BLaER1 treated with 17β-estradiol and CSF1 and Interleukin-3, amounts not matched to agents 10 nM and 100 nM (cell line): Measurements from ENCODE around the gene UBE2M.
A peak's percentile ranks its signal among the peaks of the same experiment; 100 is the strongest.
"Not testable (repeated sequence)": the region's sequence is repeated elsewhere in the genome, so short reads cannot be mapped to it uniquely, and the experiment has no call there.

Experiments
- H3K27ac ChIP-seq, 11 experiments: shearing (Covaris generic); formaldehyde crosslinking; 2 replicates each; pipeline ENCODE4 v1.8.1; 2022
- H3K27me3 ChIP-seq, 11 experiments: shearing (Covaris generic); formaldehyde crosslinking; 2 replicates each; pipeline ENCODE4 v1.8.1; 2022
- H3K36me3 ChIP-seq, 11 experiments: shearing (Covaris generic); formaldehyde crosslinking; 2 replicates each; pipeline ENCODE4 v1.8.1; 2022
- H3K4me1 ChIP-seq, 10 experiments: shearing (Covaris generic); formaldehyde crosslinking; 2 replicates each; pipeline ENCODE4 v1.8.1; 2022
- H3K4me2 ChIP-seq, 11 experiments: shearing (Covaris generic); formaldehyde crosslinking; 2 replicates each; pipeline ENCODE4 v1.8.1; 2022
- H3K4me3 ChIP-seq, 10 experiments: shearing (Covaris generic); formaldehyde crosslinking; 2 replicates each; pipeline ENCODE4 v1.8.1; 2022
- H3K9ac ChIP-seq, 11 experiments: shearing (Covaris generic); formaldehyde crosslinking; 2 replicates each; pipeline ENCODE4 v1.8.1; 2022
- H3K9me3 ChIP-seq, 11 experiments: shearing (Covaris generic); formaldehyde crosslinking; replicated peaks in 1 of 11; 2 replicates each; pipeline ENCODE4 v1.8.1; 2022
- H4K20me1 ChIP-seq, 11 experiments: shearing (Covaris generic); formaldehyde crosslinking; 2 replicates each; pipeline ENCODE4 v1.8.1; 2022
- Cebpa-rat ChIP-seq, 11 experiments: shearing (Covaris generic); IDR thresholded peaks; 2 replicates each; pipeline ENCODE4 v1.8.1; 2022

The UBE2M gene

DNA sequence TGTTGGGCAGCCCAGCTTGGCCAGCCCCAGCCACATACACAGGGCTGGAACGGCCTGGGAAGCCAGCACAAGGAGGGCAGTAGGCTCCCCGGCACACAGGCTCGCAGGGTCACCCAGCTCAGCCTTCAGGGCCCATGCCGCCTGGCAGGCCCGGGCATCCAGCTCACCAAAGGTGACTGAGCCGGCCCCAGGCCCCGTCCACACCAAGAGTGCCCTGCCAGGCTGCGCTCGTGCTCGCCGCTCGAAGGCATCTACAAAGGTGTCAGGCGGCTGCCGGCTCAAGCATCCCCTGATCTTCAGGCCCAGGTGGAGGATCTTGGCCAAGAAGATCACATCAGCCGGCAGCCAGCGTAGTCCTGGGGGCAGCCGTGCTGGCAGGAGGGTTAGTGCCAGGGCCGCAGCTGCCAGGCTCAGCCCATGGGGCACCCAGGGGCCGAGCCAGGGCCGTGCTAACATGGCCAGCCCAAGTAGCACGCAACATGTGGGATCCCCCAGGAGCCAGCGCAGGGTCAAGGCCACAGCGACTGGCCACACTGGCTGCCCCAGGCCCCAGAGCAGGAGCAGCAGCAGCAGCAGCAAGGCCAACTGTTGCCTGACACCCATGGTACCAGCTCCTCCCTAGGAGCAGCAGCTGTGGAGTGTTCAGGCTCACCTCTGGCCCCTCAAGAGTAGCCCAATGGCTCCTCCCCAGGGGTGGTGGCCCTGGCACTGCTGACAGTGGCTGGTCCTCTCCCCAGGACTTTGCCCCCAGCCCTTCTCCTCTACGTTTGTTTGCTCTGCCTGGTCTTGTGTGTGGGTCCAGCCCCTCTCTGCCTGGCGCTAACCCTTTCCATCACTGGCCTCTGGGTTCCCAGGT, 46.8 kb downstream of the UBE2M start, which contains the start of gene SLC27A5:
SLC27A5 (minus strand) TSS at position 640 of the 856 bp plus-strand sequence; CDS start at position 603, 37 bp downstream.
- peak within 1 kb of the TSS in 3 of 11 experiments; percentile 30 to 75 (median 74); a peak in 2 of 22 replicates for H3K27ac ChIP-seq
- H3K4me1 ChIP-seq, result peaks cover 29 to 52% (median 46%) of the 10 kb centered on the region in 10 experiments
- no peak within 1 kb of the TSS for H3K4me3 ChIP-seq
- peaks cover 9 to 32% (median 15%) of the 10 kb centered on the region in 11 experiments for H3K36me3 ChIP-seq
- H4K20me1 ChIP-seq, result peaks cover 0 to 27% (median 11%) of the 10 kb centered on the region in 11 experiments; a peak in 13 of 22 replicates
- H3K4me2 ChIP-seq, result peak within 1 kb of the TSS in 3 of 11 experiments; percentile 4 to 78 (median 7); a peak in 3 of 22 replicates
- no peak for TF ChIP-seq Cebpa-rat (IDR thresholded peaks at IDR 0.05)
- peak within 1 kb of the TSS in 4 of 11 experiments; percentile 10 to 71 (median 38); a peak in 5 of 22 replicates for H3K9ac ChIP-seq
- H3K9me3 ChIP-seq, result peaks cover 22 to 29% (median 23%) of the 10 kb centered on the region in 11 experiments
- no peaks in the 10 kb centered on the region for H3K27me3 ChIP-seq

DNA sequence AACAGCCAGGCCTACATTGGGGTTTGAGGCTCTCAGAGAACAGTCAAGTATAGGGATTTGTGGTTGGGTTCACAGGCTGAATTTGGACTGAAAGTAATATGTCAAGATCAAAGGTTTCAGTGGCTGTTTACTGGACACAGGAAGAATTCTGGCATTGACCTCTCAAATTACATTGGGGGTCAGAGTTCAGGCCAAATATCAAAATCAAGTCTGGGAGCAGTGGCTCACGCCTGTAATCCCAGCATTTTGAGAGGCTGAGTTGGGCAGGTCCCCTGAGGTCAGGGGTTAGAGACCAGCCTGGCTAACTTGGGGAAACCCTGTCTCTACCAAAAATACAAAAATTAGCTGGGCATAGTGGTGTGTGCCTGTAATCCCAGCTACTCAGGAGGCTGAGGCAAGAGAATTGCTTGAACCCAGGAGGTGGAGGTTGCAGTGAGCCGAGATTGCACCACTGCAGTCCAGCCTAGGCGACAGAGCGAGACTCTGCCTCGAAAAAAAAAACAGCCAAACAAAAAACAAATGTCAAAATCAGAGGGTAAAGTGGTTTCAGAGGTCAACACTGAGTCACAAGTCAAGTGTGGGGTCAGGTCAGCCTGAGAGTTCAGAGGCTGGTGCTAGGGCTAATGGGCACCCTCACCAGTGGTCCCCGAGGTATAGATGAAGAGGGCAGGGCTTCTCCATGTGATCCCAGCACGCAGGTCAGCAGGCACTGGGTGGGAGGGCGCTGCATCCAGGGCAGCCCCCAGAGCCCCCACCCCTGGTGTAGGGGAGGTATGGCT, 48.1 kb downstream of the UBE2M start:
- H3K4me2 ChIP-seq, result peak overlapping the region in 9 of 11 experiments; percentile 8 to 78 (median 57); a peak in 16 of 22 replicates
- no peaks in the 10 kb centered on the region for H3K27me3 ChIP-seq
- peak overlapping the region in 6 of 11 experiments; percentile 10 to 57 (median 37); a peak in 6 of 22 replicates for H3K27ac ChIP-seq
- peak overlapping the region in 3 of 11 experiments; percentile 18 to 46 (median 27); a peak in 3 of 22 replicates for H3K9ac ChIP-seq
- H4K20me1 ChIP-seq, result peaks cover 0 to 16% (median under 1%) of the 10 kb centered on the region in 11 experiments; a peak in 12 of 22 replicates
- no peak overlapping the region for H3K4me3 ChIP-seq
- H3K4me1 ChIP-seq, result peaks cover 17 to 40% (median 35%) of the 10 kb centered on the region in 10 experiments
- H3K9me3 ChIP-seq, result peaks cover 27 to 43% (median 31%) of the 10 kb centered on the region in 11 experiments
- peak in 2 of 11 experiments; percentile 17 to 48; a peak in 2 of 22 replicates for TF ChIP-seq Cebpa-rat (IDR thresholded peaks at IDR 0.05)
- H3K36me3 ChIP-seq, result peaks cover 0 to 19% (median 2%) of the 10 kb centered on the region in 11 experiments; a peak in 11 of 22 replicates

DNA sequence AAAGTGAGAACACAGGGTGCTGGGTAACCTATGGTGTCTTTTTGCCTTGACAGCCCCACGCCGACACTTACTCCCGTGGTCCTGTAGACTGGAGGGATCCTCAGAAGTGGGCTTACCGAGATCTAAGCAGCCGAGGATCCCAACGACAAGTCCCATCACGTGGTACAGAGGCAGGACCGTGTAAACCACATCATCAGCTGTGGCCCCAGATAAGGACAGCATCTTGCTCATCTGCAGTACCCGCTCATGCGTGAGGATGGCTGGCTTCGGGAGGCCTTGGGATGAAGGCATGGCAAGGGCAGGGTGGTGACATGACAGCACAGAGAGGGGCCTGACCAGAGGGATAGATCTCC, 48.7 kb downstream of the UBE2M start:
- peaks cover 12 to 35% (median 31%) of the 10 kb centered on the region in 10 experiments for H3K4me1 ChIP-seq
- H3K27ac ChIP-seq, result peak overlapping the region in 6 of 11 experiments; percentile 10 to 57 (median 37); a peak in 8 of 22 replicates
- TF ChIP-seq Cebpa-rat (IDR thresholded peaks at IDR 0.05), result no peak
- peak overlapping the region in 9 of 11 experiments; percentile 8 to 78 (median 57); a peak in 17 of 22 replicates for H3K4me2 ChIP-seq
- peak overlapping the region in 4 of 11 experiments; percentile 18 to 46 (median 33); a peak in 5 of 22 replicates for H3K9ac ChIP-seq
- no peak overlapping the region for H3K4me3 ChIP-seq
- peaks cover 0 to 15% (median 0%) of the 10 kb centered on the region in 11 experiments; a peak in 7 of 22 replicates for H4K20me1 ChIP-seq
- peaks cover 27 to 43% (median 31%) of the 10 kb centered on the region in 11 experiments for H3K9me3 ChIP-seq
- H3K36me3 ChIP-seq, result peaks cover 0 to 19% (median 0%) of the 10 kb centered on the region in 11 experiments; a peak in 4 of 22 replicates
- no peaks in the 10 kb centered on the region for H3K27me3 ChIP-seq

- H3K27me3 ChIP-seq, H3K27ac ChIP-seq, H3K4me2 ChIP-seq, H3K9ac ChIP-seq, H3K4me3 ChIP-seq: not testable (repeated sequence)
- Histone ChIP-seq H4K20me1 (peaks cover 0 to 11% (median 0%) of the 10 kb centered on the region in 11 experiments; a peak in 3 of 22 replicates), H3K9me3 (peaks cover 27 to 43% (median 31%) of the 10 kb centered on the region in 11 experiments), H3K4me1 (peaks cover 0 to 22% (median 17%) of the 10 kb centered on the region in 10 experiments; a peak in 16 of 20 replicates), H3K36me3 (peaks cover 0 to 11% (median 0%) of the 10 kb centered on the region in 11 experiments; a peak in 4 of 22 replicates)
Observed at GRCh38 chr19:58507602-58508223, 50.7 kb downstream of the UBE2M start.
